GM19043 (cell line): ENCODE data around the gene RNASEH1.
"Not testable (repeated sequence)": the region's sequence is repeated elsewhere in the genome, so short reads cannot be mapped to it uniquely, and the experiment has no call there.

Source experiments
- ATAC-seq: cut with Tn5 transposase; IDR thresholded peaks from one replicate; pipeline ENCODE4 v1.9.1; 2021; ENCODE audit warnings: low read depth; ENCODE audit not compliant: unreplicated experiment

RNASEH1 gene

DNA sequence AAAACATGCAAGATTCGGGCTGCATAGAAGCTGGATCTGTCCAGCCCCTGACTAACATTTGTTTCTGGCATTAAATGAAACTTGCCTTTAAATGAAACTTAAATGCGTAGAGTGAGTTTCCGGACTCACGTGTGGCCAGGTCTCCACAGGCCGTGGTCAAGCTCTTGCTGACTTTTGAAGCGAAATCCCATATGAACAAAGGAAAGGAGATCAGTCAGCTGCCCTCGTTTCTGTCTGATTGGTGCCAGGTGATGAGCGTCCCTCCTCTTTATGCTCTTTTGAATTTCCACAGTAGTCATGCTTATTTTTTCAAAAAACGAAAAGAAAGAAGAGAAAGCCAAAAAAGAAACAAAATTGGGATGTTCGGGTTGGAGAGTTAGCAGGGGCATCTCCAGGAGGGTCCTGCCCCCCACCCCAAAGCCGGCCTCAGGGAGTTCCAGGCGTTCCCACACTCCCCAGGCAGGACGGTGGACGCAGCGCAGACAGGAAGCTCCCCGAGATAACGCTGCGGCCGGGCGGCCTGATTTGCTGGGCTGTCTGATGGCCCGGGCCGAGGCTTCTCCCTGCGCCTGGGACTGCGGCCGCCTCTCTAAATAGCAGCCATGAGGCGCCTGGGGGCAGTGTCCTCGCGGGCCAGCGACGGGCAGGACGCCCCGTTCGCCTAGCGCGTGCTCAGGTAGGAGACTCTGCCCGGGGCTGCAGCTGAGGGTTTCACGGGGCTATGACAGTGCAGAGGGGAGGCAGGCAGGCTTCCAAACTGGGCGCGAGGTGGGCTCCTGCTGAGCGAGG lies 36.6 kb upstream of the RNASEH1 start, which contains the start of gene COLEC11:
TSS of gene COLEC11 (plus strand) at position 620 of the 789 bp plus-strand sequence. CDS start 9,229 bp downstream, outside the sequence.
- no peak for ATAC-seq

DNA sequence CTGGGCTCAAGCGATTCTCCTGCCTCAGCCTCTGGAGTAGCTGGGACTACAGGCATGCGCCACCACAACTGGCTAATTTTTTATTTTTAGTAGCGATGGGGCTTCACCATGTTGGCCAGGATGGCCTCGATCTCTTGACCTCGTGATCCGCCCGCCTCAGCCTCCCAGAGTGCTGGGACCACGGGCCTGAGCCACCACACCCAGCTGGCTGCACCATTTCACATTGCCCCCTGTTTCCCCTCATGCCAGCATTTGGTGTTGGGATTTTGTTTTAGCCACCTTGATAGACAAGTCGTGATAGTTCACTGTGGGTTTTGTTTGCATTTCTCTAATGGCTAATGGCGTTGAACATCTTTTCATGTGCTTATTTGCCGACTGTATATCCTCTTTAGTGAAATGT lies 31.0 kb upstream of the RNASEH1 start:
- ATAC-seq: no peak

DNA sequence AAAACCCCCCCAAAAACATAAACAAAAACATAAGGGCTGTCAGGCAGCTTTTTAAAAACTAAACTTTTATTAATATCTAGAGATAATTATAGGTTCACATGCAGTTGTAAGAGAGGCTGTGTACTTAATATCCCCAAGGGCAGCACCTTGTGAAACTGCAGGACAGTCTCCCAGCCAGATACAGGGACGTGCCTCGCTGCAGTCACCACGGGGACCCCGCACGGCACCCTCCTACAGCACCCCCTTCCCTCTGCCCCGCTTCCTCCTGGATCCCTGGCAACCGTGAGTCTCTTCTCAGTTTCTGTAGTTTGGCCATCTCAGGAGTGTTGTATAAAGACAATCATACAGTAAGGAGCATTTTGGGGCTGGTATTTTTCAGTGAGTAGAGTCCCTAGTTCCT lies 30.0 kb upstream of the RNASEH1 start:
- no peak for ATAC-seq

DNA sequence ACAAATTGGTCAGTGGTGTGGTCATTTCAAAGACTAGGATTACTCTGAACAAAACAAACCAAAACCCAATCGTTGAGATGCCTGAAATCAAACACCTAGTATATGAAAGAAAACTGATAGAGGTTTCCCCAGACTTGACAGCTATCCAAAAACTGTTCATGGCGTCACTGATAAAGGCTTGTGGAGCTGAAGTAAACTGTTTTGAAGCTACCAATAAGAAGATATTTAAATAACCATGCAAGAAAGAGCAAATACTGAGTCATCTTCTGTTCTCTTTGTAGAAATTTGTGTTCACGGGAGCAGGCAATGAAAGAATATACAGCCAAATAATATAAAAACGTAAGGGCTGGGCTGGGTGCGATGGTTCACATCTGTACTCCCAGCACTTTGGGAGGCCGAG lies 29.3 kb upstream of the RNASEH1 start:
- no peak for ATAC-seq

DNA sequence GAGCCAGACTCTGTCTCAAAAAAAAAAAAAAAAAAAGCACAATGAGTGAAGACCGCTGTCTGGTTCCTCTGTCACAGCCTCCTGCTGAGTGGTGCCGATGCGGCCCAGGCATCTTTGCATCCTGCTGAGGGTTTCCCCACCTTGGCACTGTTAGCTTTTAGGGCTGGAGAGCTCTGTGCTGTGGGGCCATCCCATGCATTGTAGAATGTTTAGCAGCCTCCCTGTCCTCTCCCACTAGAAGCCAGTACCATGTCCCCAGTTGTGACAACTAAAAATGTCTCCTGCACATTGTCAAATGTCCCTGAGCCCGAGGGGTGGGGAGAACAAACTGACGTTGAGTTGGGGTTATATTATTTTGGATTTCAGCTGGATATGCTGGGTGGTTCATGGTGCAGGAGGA lies 28.9 kb upstream of the RNASEH1 start:
- no peak for ATAC-seq

DNA sequence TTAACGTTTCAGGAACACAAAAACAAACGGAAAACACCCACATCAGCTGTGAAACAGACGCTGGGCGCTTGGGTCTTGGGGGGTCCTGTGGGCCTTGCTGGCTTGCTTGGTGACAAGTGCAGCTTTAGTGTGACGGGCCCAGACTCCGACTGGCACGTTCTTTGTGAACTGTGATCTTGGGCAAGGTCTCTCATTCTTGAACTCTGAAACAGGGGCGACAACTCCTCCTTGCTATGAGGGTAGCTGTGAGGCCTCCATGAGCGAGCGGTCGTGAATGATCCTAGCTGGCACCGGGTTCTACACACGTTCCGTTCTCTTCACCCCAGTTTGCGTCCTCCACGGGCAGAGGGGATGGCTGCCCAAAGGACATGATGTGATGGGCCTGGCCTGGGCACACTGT lies 28.1 kb upstream of the RNASEH1 start:
- ATAC-seq: no peak

DNA sequence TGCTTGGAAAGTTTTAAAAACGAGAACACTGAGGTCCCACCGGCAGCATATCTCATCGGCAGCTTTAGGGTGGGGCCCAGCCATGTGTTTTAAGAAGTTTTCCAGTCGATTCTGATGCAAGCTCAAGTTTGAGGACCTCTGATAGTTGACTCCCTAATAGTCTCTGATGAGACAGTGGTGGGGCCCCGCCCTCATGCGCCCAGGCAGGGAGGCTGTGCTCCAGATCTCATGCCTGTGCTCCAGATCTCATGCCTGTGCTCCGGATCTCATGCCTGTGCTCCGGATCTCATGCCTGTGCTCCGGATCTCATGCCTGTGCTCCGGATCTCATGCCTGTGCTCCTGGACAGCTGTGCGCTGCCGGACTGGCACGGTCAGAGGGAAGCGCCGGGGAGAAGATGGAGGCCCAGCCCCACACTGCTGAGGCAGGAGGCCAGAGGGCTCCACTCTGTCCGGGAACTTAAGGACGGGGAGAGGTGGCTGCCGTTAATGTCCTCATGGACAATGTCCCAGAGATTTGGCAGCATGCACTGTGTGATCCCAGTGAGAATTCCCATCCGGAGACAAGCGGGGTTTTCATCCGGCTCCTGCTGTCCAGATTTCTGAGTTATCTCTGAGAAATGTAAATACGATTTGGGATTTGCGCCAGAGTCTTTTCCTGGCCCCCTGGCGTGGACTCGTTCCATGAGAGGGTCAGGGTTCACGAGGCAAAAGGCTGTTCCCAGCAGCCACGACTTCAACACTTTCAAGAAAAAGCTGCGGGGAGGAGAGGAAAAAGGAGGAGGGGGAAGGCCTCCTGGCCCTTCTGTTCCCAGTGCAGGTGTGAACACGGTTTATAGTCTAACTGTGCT lies 27.4 kb upstream of the RNASEH1 start:
- no peak for ATAC-seq

DNA sequence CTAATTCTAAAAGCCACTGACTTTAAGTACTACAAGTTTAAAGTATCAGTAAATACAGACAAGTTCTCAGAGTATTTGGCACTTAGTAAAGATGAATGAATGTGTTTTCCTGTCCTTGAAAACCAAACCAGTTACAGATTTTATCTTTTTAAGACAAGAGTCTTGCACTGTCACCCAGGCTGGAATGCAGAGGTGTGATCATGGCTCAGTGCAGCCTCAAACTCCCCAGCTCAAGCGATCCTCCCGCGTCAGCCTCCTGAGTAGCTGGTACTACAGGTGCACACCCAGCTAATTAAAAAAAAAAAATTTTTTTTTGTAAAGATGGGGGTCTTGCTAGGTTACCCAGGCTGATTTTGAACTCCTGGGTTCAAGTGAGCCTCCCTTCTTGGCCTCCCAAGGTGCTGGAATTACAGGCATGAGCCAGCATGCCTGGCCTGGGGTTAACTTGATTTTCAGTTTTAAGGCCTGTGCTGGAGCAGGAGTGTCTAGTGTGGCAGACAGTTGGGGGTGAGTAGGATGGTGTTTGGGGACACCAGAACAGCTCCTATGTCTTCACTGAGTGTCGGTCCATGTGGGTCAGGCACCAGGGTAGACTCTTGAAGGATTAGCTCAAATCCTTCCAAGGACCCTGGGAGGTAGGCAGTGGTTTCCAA lies 26.6 kb upstream of the RNASEH1 start:
- no peak for ATAC-seq

DNA sequence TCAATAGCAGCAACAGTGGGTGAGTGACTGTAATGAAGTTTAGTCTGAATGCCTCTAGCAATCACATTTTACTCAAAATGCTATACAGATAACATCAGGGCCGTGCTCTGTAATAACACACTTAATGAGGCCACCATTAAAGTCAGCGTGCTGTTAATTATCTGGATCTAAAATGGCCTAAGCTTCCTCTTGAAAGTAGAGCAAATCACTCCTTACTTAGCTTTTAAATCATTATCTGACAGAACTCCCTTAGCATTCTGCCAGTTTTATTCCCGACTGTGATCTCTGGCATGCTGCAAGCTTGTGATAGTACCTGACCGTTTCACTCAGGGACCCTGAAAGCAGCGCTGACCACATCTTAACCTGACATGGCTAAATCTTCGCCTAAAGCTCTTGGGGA lies 25.9 kb upstream of the RNASEH1 start:
- ATAC-seq: no peak

DNA sequence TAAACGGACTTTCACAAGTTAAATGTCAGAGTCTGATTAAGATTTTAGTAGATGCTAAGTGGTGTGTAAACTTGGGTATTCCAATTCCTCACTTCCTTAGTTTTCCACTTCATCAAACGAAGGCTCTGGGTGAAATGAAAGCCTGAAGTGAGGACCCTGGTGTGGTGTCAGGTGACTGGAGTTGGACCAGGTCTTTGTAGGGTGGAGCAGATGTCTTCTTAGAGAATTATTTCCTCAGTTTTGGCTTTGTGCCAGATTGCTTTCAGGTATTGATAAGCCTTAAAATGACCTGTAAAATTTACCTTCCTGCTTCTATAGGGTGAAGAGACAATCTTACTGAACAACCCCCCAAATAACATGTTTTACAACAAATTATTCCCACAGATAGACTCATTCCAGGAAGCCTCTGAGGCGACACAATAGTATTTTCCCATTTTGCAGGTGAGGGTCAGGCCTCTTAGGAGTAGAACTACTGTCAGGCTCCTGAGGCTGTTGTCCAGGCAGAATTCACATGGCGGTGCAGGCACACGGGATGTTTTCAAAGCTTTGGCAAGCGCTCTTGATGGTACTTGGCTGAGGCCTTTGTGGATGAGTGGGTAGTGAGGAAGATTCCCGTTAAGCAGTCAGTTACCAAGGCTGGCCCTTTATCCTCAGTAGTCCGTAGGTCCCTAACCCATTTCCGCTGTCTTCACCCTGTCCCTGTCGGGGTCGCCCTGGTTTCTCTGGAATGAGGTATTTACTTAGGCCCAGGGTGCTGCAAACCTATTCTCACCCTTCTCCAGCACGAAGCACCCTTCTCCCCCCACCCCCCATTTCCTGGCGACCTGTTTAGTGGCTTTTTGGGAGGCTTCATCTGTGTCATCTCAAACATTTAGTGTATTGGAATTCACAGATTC lies 23.5 kb upstream of the RNASEH1 start:
- no peak for ATAC-seq

DNA sequence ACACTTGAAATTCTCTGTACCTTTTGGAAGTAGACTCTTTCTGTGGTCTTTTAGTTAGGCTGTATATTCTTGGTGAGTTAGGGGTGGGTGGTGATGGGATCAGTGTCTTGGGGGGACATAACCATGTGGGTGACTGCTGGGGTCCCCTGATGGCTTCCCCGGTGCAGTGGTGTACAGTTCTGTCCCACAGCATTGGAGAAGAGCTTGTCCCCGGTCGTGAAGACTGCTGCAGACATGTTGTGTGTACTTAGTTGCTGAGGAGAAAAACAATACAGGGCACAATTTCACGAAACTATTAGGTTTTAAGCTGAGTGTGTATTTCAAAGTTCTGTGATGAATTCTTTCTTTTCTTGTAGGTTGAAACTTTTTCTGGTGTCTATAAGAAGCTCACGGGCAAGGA lies 22.3 kb upstream of the RNASEH1 start:
- ATAC-seq: no peak

DNA sequence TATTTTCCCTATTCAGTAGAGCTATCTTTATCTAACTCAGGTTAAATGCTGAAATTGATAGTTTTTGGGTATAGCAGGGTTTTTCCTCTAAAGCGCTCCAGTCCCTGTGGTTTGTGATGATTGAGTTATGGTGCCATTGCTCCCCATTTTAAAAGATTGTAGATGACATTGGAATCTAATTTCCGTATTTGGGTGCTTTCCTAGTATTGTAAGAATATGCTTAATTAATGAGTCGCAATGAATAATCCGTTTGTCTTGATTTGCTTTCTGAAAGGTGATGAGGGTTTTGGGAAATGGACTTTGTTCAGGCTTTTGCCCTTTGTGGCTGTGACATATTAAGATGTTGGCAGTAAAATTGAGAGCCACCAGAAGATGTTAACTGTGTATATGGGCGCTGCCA lies 20.9 kb upstream of the RNASEH1 start:
- ATAC-seq: no peak

DNA sequence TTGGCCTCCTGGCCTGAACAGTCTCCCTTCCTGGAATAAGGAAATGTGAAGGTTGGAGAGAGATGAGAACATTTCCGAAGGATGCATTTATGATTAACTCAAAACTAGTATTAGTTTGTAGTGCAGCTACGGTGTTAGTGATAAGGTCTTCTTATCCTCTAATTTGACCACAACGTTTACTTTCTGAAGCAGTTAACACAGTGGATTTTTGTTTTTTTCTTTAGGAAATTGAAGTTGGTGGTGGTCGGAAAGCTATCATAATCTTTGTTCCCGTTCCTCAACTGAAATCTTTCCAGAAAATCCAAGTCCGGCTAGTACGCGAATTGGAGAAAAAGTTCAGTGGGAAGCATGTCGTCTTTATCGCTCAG lies 18.1 kb upstream of the RNASEH1 start:
- ATAC-seq: not testable (repeated sequence)

DNA sequence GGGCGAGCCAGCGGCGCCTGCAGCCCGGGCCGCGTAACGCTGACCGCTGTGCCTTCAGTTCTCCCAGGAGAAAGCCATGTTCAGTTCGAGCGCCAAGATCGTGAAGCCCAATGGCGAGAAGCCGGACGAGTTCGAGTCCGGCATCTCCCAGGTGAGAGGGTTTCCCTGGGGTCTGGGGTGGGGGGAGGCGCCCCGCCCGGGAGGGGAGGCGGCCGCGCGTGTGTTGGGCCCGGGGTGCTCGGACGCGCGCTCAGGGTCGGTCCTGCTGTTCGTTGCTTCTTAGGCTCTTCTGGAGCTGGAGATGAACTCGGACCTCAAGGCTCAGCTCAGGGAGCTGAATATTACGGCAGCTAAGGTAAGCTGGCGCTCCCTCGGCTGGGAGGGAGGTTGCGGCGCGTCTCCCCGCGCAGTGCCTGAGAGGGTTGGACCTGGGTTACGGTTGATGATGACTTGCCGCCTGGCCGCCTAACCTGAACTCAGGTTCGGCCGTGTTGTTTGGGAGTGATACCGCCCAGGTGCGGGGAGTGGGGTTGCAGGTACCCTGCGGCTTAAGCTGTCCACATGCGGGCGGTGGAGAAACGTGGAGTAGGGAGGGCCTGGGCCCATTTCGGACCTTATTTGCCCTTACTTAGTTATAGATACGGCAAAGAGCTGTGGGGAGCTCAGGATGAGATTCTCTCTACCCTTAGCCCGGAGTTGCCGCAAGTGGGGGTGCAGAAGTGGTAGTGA lies 17.6 kb upstream of the RNASEH1 start:
- peak; percentile 14 for ATAC-seq

DNA sequence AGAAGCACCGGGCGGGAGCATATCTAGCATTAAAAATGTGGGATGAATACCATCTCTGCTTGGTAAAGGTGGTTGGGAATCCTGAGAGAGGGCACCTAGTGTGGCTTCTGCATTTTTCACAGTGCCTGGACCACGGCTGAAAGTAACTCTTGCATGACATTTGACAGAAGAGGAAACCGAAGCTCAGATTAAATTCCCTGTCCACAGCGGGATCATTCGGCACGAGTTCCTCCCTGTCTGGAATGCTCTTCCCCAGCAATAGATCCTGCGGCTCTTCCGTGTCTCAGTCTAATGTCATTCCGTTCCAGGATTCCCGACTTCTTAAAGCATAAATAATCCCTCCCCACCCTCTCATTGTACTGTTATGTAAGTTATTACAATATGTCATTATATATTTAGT lies 16.0 kb upstream of the RNASEH1 start:
- no peak for ATAC-seq

DNA sequence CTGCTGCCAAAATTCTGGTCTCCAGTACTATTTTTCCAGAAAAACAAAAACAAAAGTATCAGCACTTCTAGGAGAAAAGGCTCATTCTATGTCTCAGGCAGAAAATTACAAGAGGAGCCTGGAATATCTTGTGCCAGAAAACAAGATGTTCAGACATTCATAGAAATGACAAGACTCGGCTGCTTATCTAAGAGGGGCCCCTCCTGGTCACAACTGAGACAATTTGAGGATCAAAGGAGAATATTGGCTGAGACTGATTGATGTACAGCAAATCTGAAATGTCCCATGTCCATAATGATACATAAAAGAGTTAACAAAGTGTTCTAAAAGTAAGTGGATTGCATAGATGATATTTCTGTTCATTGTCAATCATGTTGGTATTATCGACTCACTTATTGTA lies 14.5 kb upstream of the RNASEH1 start:
- no peak for ATAC-seq

DNA sequence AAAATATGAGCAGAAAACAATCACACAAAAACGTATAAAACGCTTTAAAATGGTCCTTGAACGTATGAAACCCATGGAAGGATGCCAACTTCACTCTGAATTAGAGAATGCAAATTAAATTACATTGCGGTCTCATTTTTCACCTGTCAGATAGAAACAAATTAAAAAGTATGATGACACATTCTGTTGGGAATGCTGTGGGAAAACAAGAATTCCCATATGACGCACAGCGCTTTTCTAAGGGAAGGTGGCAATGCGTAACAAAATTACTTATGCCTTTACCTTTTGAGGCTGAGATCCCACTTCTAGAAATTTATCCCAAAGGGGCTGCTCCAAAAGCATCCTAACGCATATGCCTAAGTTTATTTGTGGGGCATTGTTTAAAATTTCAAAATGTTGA lies 13.2 kb upstream of the RNASEH1 start:
- ATAC-seq: no peak

DNA sequence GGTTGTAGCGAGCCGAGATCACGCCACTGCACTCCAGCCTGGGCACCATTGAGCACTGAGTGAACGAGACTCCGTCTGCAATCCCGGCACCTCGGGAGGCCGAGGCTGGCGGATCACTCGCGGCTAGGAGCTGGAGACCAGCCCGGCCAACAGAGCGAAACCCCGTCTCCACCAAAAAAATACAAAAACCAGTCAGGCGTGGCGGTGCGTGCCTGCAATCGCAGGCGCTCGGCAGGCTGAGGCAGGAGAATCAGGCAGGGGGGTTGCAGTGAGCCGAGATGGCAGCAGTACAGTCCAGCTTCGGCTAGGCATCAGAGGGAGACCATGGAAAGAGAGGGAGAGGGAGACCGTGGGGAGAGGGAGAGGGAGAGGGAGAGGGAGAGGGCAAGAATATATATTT lies 11.5 kb upstream of the RNASEH1 start:
- not testable (repeated sequence) for ATAC-seq

DNA sequence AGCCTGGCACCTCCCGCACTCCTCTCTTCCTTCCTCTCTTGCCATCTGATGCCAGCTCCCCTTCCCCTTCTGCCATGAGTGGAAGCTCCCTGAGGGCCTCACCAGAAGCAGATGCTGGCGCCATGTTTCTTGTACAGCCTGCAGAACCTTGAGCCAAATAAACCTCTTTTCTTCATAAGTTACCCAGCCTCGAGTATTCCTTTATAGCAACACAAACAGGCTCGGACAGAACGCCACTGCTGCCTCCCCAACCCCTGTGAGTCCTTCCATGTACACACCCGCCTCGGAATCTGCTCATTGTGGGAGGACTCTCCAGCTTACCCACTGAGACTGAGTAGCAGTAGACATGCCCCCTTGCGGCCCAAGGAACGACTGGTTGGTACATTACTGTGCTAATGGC lies 8.7 kb upstream of the RNASEH1 start:
- no peak for ATAC-seq

DNA sequence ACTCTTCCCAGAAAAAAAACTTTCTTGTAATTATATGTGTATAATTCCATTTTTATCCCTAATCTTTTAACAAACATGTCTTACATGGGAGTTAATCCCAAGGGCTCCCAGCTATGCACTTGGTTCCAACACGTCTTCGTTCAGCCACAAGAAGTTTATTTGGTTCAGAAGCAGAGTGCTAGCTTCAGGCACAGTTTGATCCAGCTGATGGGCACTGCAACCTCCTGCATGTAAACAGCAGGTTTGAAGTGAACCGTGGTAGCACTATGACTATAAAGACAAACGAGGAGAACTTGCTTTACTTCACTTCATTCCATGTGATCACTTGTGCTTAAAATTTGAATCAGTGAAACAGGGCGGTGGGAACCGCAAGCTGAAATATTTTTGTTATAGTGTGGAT lies 7.0 kb upstream of the RNASEH1 start:
- no peak for ATAC-seq
